Spinal cord (tissue), 10 donors: ENCODE measurements around the gene MLLT1. TPM values are rescaled to one million over a fixed set of nuclear protein-coding genes. Genes with fewer than 3 reads are reported as not detected.

Experiments used
- DNase-seq, 6 donors: peaks; one replicate each; pipeline versions ENCODE4 v3.0.0 to v3.0.0-alpha.2; 2013 to 2015; ENCODE audit warnings: low spot score in 6 of 6, low read depth in 4 of 6
- H3K27ac ChIP-seq: one replicate; pipeline ENCODE4 v1.5.1; 2013; ENCODE audit warnings: low read depth, low read length, control low read depth
- H3K27me3 ChIP-seq: one replicate; pipeline ENCODE4 v1.6.1; 2013; ENCODE audit warnings: low read length; ENCODE audit not compliant: control insufficient read depth, insufficient read depth
- H3K36me3 ChIP-seq: one replicate; pipeline ENCODE4 v1.6.1; 2013; ENCODE audit warnings: low read length; ENCODE audit not compliant: control insufficient read depth, insufficient read depth
- H3K4me1 ChIP-seq: one replicate; pipeline ENCODE4 v1.6.1; 2013; ENCODE audit warnings: low read length; ENCODE audit not compliant: control insufficient read depth, insufficient read depth
- H3K4me3 ChIP-seq: one replicate; pipeline ENCODE4 v1.5.1; 2013; ENCODE audit warnings: low read depth, low read length, control low read depth
- H3K9me3 ChIP-seq: one replicate; pipeline ENCODE4 v1.6.1; 2013; ENCODE audit warnings: low read length; ENCODE audit not compliant: control insufficient read depth, insufficient read depth
- WGBS: methylation state at CpG from one replicate; pipeline ENCODE4 v1.1.5; 2013; ENCODE audit warnings: missing lambda C conversion rate; ENCODE audit not compliant: insufficient coverage; 5-methylcytosine and 5-hydroxymethylcytosine counted together
- polyA plus RNA-seq, 2 donors: library from polyadenylated mRNA; unstranded; fragments of 120-200 nt; gene quantifications; one replicate each; pipeline ENCODE4 v1.2.1, GENCODE V29; 2013; ENCODE audit not compliant: insufficient read length in 2 of 2
- total RNA-seq, 2 donors: library from RNA; depleted of rRNA in 1 of 2; stranded (reverse); fragments of 120-200 nt in 1 of 2; fragments of >200 nt in 1 of 2; gene quantifications; one replicate each; pipeline versions ENCODE4 v1.2.3 to v1.2.4, GENCODE V29; 2013 to 2014
- donor health status: healthy.

The MLLT1 gene
- total and polyA plus RNA-seq, 4 donors: 11.5 to 132 (median 80.5) TPM

GRCh38 chr19:6204866-6205723, 74.7 kb downstream of the MLLT1 start:
- no peak for DNase-seq
- H3K4me3 ChIP-seq: no peak overlapping the region
- H3K36me3 ChIP-seq: peaks cover 6% of the 10 kb centered on the region
- no peaks in the 10 kb centered on the region for H3K9me3 ChIP-seq
- no peaks in the 10 kb centered on the region for H3K27me3 ChIP-seq
- peaks cover 1% of the 10 kb centered on the region for H3K4me1 ChIP-seq
- H3K27ac ChIP-seq: no peak overlapping the region
- WGBS: 88% methylated on average over 14 of the region's 19 CpGs

- WGBS: 55% methylated on average over 1 of the region's 6 CpGs
- H3K27ac ChIP-seq: no peak overlapping the region
- peaks cover 4% of the 10 kb centered on the region for H3K4me1 ChIP-seq
- H3K36me3 ChIP-seq: no peaks in the 10 kb centered on the region
- no peak overlapping the region for H3K4me3 ChIP-seq
- H3K27me3 ChIP-seq: no peaks in the 10 kb centered on the region
- no peaks in the 10 kb centered on the region for H3K9me3 ChIP-seq
- DNase-seq: no peak
Measured at GRCh38 chr19:6204212-6204611, 75.6 kb downstream of the MLLT1 start.

GRCh38 chr19:6199240-6199994, 80.4 kb downstream of the MLLT1 start:
- H3K9me3 ChIP-seq: no peaks in the 10 kb centered on the region
- DNase-seq: peak; percentile 96 to 100 (median 99)
- under 1% methylated on average over 66 of the region's 68 CpGs for WGBS
- H3K27ac ChIP-seq: peak overlapping the region; percentile 19
- peaks cover 19% of the 10 kb centered on the region for H3K4me1 ChIP-seq
- no peaks in the 10 kb centered on the region for H3K27me3 ChIP-seq
- H3K4me3 ChIP-seq: peak overlapping the region; percentile 87
- peaks cover 5% of the 10 kb centered on the region for H3K36me3 ChIP-seq

- no peak for DNase-seq
- Histone ChIP-seq H3K4me1 (peaks cover 19% of the 10 kb centered on the region), H3K27ac (no peak overlapping the region), H3K4me3 (peak overlapping the region; percentile 87), H3K27me3 (no peaks in the 10 kb centered on the region), H3K9me3 (no peaks in the 10 kb centered on the region), H3K36me3 (peaks cover 5% of the 10 kb centered on the region)
- WGBS: 32% methylated on average over 8 of the region's 8 CpGs
Measured at GRCh38 chr19:6198896-6199239, 80.9 kb downstream of the MLLT1 start.

GRCh38 chr19:6196361-6196760, 83.4 kb downstream of the MLLT1 start:
- Histone ChIP-seq H3K36me3 (peaks cover 5% of the 10 kb centered on the region), H3K27ac (no peak overlapping the region), H3K4me3 (no peak overlapping the region), H3K27me3 (no peaks in the 10 kb centered on the region), H3K9me3 (no peaks in the 10 kb centered on the region), H3K4me1 (peaks cover 19% of the 10 kb centered on the region)
- no peak for DNase-seq
- 95% methylated on average over 2 of the region's 5 CpGs for WGBS

- DNase-seq: no peak
- H3K9me3 ChIP-seq: peaks cover 2% of the 10 kb centered on the region
- no peak overlapping the region for H3K27ac ChIP-seq
- 94% methylated on average over 2 of the region's 2 CpGs for WGBS
- H3K27me3 ChIP-seq: no peaks in the 10 kb centered on the region
- no peaks in the 10 kb centered on the region for H3K36me3 ChIP-seq
- H3K4me1 ChIP-seq: no peaks in the 10 kb centered on the region
- H3K4me3 ChIP-seq: no peak overlapping the region
Measured at GRCh38 chr19:6188811-6189210, 91.0 kb downstream of the MLLT1 start.

- Histone ChIP-seq H3K36me3 (no peaks in the 10 kb centered on the region), H3K4me1 (no peaks in the 10 kb centered on the region), H3K9me3 (peaks cover 2% of the 10 kb centered on the region), H3K27ac (no peak overlapping the region), H3K27me3 (no peaks in the 10 kb centered on the region), H3K4me3 (no peak overlapping the region)
- WGBS: 99% methylated on average over 6 of the region's 6 CpGs
- no peak for DNase-seq
Measured at GRCh38 chr19:6187374-6187773, 92.4 kb downstream of the MLLT1 start.

GRCh38 chr19:6185835-6186834, 93.6 kb downstream of the MLLT1 start:
- no peaks in the 10 kb centered on the region for H3K4me1 ChIP-seq
- H3K27ac ChIP-seq: no peak overlapping the region
- 82% methylated on average over 3 of the region's 4 CpGs for WGBS
- H3K9me3 ChIP-seq: peaks cover 2% of the 10 kb centered on the region
- no peak for DNase-seq
- no peaks in the 10 kb centered on the region for H3K27me3 ChIP-seq
- no peaks in the 10 kb centered on the region for H3K36me3 ChIP-seq
- H3K4me3 ChIP-seq: no peak overlapping the region

GRCh38 chr19:6185093-6185834, 94.5 kb downstream of the MLLT1 start:
- H3K4me3 ChIP-seq: no peak overlapping the region
- no peaks in the 10 kb centered on the region for H3K4me1 ChIP-seq
- WGBS: 86% methylated on average over 9 of the region's 10 CpGs
- H3K36me3 ChIP-seq: no peaks in the 10 kb centered on the region
- no peak for DNase-seq
- no peaks in the 10 kb centered on the region for H3K9me3 ChIP-seq
- H3K27ac ChIP-seq: no peak overlapping the region
- no peaks in the 10 kb centered on the region for H3K27me3 ChIP-seq
